Measurements from ENCODE around the gene PROSER2. TPM values are rescaled to one million over a fixed set of nuclear protein-coding genes. Genes with fewer than 3 reads are reported as not detected.
"Not testable (repeated sequence)": the region's sequence is repeated elsewhere in the genome, so short reads cannot be mapped to it uniquely, and the experiment has no call there.

Gene PROSER2
- total RNA-seq, 4 donors from 2014 or later = 11.5 to 19.8 (median 13.4) TPM

DNA sequence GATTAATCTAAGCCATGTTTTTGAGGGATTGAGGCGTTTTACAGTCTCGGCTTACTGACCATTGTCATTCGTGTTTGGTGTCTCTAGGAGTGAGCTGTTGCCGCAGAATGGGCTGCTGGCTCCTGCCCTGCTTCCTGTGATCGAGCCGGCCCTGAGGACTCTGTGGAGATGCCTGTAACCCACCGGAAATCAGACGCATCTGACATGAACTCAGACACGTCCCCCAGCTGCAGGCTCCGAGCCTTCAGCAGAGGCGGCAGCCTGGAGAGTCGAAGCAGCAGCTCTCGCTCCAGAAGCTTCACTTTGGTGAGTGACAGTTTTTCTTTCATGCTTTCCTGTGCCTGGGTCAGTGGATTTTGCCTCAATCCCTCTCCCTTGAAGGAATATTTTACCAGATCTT, 28.8 kb downstream of the PROSER2 start:
- no peak for DNase-seq
- Histone ChIP-seq H3K4me3 (replicated peaks in 1 of 3) (no peak overlapping the region), H3K4me1 (no peaks in the 10 kb centered on the region), H3K27me3 (no peaks in the 10 kb centered on the region), H3K9me3 (no peaks in the 10 kb centered on the region), H3K36me3 (peaks cover 0 to 8% of the 10 kb centered on the region in 2 donors), H3K27ac (no peak overlapping the region)
- TF ChIP-seq POLR2A (IDR thresholded peaks at IDR 0.05) = no peak
- TF ChIP-seq, protein P1, sequence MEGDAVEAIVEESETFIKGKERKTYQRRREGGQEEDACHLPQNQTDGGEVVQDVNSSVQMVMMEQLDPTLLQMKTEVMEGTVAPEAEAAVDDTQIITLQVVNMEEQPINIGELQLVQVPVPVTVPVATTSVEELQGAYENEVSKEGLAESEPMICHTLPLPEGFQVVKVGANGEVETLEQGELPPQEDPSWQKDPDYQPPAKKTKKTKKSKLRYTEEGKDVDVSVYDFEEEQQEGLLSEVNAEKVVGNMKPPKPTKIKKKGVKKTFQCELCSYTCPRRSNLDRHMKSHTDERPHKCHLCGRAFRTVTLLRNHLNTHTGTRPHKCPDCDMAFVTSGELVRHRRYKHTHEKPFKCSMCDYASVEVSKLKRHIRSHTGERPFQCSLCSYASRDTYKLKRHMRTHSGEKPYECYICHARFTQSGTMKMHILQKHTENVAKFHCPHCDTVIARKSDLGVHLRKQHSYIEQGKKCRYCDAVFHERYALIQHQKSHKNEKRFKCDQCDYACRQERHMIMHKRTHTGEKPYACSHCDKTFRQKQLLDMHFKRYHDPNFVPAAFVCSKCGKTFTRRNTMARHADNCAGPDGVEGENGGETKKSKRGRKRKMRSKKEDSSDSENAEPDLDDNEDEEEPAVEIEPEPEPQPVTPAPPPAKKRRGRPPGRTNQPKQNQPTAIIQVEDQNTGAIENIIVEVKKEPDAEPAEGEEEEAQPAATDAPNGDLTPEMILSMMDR (IDR thresholded peaks at IDR 0.05) = no peak
- intact Hi-C loops (cut with DNase I) = no loop called here
- WGBS, 2 donors = 87 to 95% methylated on average over 12 to 13 of the region's 13 CpGs

DNA sequence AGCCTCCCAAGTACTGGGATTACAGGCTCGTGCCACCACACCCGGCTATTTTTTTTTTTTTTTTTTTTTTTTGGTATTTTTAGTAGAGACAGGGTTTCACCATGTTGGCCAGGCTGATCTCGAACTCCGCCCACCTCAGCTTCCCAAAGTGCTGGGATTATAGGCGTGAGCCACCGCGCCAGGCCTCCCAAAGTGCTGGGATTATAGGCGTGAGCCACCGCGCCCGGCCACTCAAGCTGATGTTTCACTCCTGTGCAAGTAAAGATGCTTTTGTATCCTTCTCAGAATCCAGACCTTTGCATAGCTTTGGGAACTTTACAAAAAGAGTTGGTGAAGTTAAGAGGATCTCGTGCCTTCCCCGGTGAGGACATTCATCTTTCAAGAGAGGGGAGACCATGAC, 29.5 kb downstream of the PROSER2 start:
- WGBS, 2 donors = 96 to 98% methylated on average over 13 of the region's 13 CpGs
- intact Hi-C loops (cut with DNase I); DNase-seq; H3K4me3 ChIP-seq (replicated peaks in 1 of 3); H3K9me3 ChIP-seq; H3K36me3 ChIP-seq; H3K4me1 ChIP-seq; H3K27ac ChIP-seq; H3K27me3 ChIP-seq: not testable (repeated sequence)

DNA sequence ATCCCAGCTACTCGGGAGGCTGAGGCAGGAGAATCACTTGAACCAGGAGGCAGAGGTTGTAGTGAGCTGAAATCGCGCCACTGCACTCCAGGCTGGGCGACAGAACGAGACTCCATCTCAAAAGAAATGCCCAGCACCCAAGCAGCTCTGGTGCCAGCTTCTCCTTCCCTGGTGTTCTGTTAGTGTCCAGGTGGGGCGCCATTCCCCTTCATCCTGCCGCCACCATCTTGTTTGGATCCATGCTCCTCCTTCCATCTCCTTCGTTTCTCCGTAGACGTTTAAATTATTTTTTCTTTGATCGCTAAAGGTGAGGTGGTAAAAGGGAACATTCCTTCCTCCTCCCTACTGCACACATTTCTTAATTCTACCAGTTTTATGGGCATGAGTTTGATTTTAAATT, 30.3 kb downstream of the PROSER2 start:
- H3K36me3 ChIP-seq = peaks cover 0 to 8% of the 10 kb centered on the region in 2 donors
- TF ChIP-seq, protein P1 (IDR thresholded peaks at IDR 0.05) = peak in 1 of 6 experiments; percentile 9
- TF ChIP-seq POLR2A (IDR thresholded peaks at IDR 0.05) = no peak
- WGBS, 2 donors = 93 to 94% methylated on average over 11 of the region's 11 CpGs
- intact Hi-C loops (cut with DNase I) = no loop called here
- no peak for DNase-seq
- no peaks in the 10 kb centered on the region for H3K27me3 ChIP-seq
- no peaks in the 10 kb centered on the region for H3K4me1 ChIP-seq
- H3K4me3 ChIP-seq (replicated peaks in 1 of 3) = no peak overlapping the region
- no peaks in the 10 kb centered on the region for H3K9me3 ChIP-seq
- no peak overlapping the region for H3K27ac ChIP-seq

DNA sequence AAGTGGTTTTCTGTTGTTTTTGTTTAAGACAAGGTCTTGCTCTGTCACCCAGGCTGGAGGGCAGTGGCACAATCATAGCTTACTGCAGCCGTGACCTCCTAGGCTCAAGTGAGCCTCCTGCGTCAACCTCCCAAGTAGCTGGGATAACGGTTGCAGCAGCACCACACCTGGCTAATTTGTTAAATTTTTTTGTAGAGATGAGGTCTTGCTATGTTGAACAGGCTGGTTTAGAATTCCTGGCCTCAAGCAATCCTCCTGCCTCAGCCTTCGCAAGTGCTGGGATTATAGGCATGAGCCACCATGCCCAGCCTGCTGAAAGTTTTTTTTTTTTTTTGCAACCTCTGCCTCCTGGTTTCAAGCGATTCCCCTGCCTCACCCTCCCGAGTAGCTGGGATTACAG, 31.1 kb downstream of the PROSER2 start:
- intact Hi-C loops (cut with DNase I) = no loop called here
- Histone ChIP-seq H3K27ac (no peak overlapping the region), H3K4me1 (no peaks in the 10 kb centered on the region), H3K9me3 (no peaks in the 10 kb centered on the region), H3K4me3 (replicated peaks in 1 of 3) (no peak overlapping the region), H3K36me3 (peaks cover 0 to 8% of the 10 kb centered on the region in 2 donors), H3K27me3 (no peaks in the 10 kb centered on the region)
- no peak for TF ChIP-seq POLR2A (IDR thresholded peaks at IDR 0.05)
- TF ChIP-seq, protein P1 (IDR thresholded peaks at IDR 0.05) = no peak
- DNase-seq = no peak
- 90 to 98% methylated on average over 6 of the region's 6 CpGs for WGBS, 2 donors

DNA sequence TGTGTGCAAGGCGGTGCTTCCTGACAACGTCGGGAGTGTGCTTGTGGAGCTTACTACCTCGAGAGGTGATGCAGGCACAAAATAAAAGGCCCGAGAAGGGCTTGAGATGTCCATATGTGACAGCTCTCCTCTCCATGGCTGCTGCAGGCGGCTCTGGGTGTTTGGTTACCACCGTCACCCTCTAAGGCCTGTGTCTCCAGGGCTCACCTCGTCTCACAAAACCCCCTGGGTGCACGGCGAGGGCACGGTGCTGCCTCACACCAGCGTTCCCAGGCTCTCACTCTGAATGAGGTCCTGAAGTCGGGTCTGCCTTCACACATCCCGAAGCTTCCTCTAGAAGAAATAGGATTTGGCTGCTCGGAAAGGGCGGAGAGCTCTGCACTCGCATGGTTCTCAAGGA, 32.9 kb downstream of the PROSER2 start:
- Histone ChIP-seq H3K36me3 (peaks cover 0 to 8% of the 10 kb centered on the region in 2 donors), H3K4me1 (no peaks in the 10 kb centered on the region), H3K4me3 (replicated peaks in 1 of 3) (no peak overlapping the region), H3K27ac (no peak overlapping the region), H3K27me3 (no peaks in the 10 kb centered on the region), H3K9me3 (no peaks in the 10 kb centered on the region)
- no peak for TF ChIP-seq POLR2A (IDR thresholded peaks at IDR 0.05)
- TF ChIP-seq, protein P1 (IDR thresholded peaks at IDR 0.05) = no peak
- intact Hi-C loops (cut with DNase I) = no loop called here
- WGBS, 2 donors = 90 to 91% methylated on average over 16 to 17 of the region's 17 CpGs
- no peak for DNase-seq

DNA sequence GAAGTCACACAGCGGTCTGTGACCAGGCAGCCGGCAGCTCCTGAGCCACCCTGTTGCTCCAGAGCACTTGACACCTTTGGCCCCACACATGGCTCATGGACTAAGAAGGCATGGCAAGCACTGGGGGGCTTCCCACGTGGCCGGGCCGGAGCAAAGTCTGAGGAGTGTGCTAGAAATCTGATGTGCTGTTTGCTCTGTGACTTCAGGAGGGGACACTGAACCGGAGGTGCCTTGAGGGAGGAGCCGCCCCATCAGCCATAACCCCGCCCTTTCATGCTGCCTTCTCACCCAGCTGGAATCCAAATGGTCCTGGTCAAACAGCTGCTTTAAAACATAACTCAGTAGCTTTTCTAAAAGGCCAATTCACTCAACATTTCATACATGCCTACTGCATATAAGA, 33.5 kb downstream of the PROSER2 start:
- no peak for DNase-seq
- H3K27ac ChIP-seq = no peak overlapping the region
- H3K36me3 ChIP-seq = peaks cover 0 to 7% of the 10 kb centered on the region in 2 donors
- 88 to 96% methylated on average over 8 of the region's 8 CpGs for WGBS, 2 donors
- H3K4me1 ChIP-seq = no peaks in the 10 kb centered on the region
- H3K27me3 ChIP-seq = no peaks in the 10 kb centered on the region
- intact Hi-C loops (cut with DNase I) = no loop called here
- H3K4me3 ChIP-seq (replicated peaks in 1 of 3) = no peak overlapping the region
- no peaks in the 10 kb centered on the region for H3K9me3 ChIP-seq
- TF ChIP-seq POLR2A (IDR thresholded peaks at IDR 0.05) = no peak
- TF ChIP-seq, protein P1 (IDR thresholded peaks at IDR 0.05) = no peak
